SJCRH30 (cell line): ENCODE measurements around the gene BCR. TPM values are rescaled to one million over a fixed set of nuclear protein-coding genes. Genes with fewer than 3 reads are reported as not detected.

Source experiments
- DNase-seq, 2 experiments: peaks; one replicate each; pipeline ENCODE4 v3.0.0-alpha.2; 2015 to 2020
- H3K27ac ChIP-seq: fragments of 250-450 bp; sonication (Bioruptor Pico); 2 replicates; pipeline ENCODE4 v1.5.1; 2020; ENCODE audit warnings: mild to moderate bottlenecking, moderate library complexity
- H3K27me3 ChIP-seq: fragments of 250-450 bp; sonication (Bioruptor Pico); 2 replicates; pipeline ENCODE4 v1.5.1; 2020; ENCODE audit warnings: mild to moderate bottlenecking, moderate library complexity
- H3K36me3 ChIP-seq: fragments of 250-450 bp; sonication (Bioruptor Pico); 2 replicates; pipeline ENCODE4 v1.5.1; 2020; ENCODE audit warnings: mild to moderate bottlenecking, moderate library complexity
- H3K4me1 ChIP-seq: fragments of 250-450 bp; sonication (Bioruptor Pico); 2 replicates; pipeline ENCODE4 v1.5.1; 2020; ENCODE audit warnings: mild to moderate bottlenecking, moderate library complexity
- H3K4me3 ChIP-seq: fragments of 250-450 bp; sonication (Bioruptor Pico); 2 replicates; pipeline ENCODE4 v1.5.1; 2020; ENCODE audit warnings: mild to moderate bottlenecking, moderate library complexity
- H3K9me3 ChIP-seq: fragments of 250-450 bp; sonication (Bioruptor Pico); replicated peaks from 2 replicates; pipeline ENCODE4 v1.5.1; 2020; ENCODE audit warnings: mild to moderate bottlenecking, moderate library complexity
- total RNA-seq: library from RNA; depleted of rRNA; stranded (reverse); fragments of >200 nt; shearing (Covaris generic); gene quantifications from 2 replicates; pipeline ENCODE4 v1.2.3, GENCODE V29; 2014

The BCR gene
- total RNA-seq, 1 experiment from 2014 or later, result 27.2 TPM

DNA sequence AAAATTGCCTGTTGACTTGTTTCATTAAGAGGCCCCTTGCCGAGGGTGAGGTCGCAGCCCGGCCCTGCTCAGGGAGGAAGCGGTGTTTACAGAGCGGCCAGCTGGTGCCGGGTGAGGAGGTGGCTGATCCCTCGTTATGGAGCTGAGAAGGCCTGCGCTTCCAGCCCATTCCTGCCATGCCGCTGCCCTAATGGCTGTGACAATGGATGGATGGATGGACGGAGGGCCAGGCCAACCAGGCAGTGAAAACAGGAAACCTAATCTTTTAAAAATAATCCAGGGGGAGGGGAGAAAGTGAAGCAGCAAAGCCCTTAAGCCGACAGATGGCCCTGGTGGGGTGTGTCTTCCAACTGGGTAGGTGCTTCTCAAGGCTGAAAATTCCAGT is 38.5 kb downstream of the BCR start:
- H3K9me3 ChIP-seq, result no peaks in the 10 kb centered on the region
- H3K36me3 ChIP-seq, result no peaks in the 10 kb centered on the region
- peaks cover 56% of the 10 kb centered on the region for H3K4me1 ChIP-seq
- no peak overlapping the region for H3K4me3 ChIP-seq
- peak overlapping the region; percentile 85 for H3K27ac ChIP-seq
- DNase-seq, result peak; percentile 98
- no peaks in the 10 kb centered on the region for H3K27me3 ChIP-seq

- no peak for DNase-seq
- H3K4me1 ChIP-seq, result peaks cover 56% of the 10 kb centered on the region
- peak overlapping the region; percentile 21 for H3K4me3 ChIP-seq
- H3K36me3 ChIP-seq, result no peaks in the 10 kb centered on the region
- no peaks in the 10 kb centered on the region for H3K27me3 ChIP-seq
- peak overlapping the region; percentile 85 for H3K27ac ChIP-seq
- H3K9me3 ChIP-seq, result no peaks in the 10 kb centered on the region
Measured at GRCh38 chr22:23219317-23219716, 39.0 kb downstream of the BCR start.

DNA sequence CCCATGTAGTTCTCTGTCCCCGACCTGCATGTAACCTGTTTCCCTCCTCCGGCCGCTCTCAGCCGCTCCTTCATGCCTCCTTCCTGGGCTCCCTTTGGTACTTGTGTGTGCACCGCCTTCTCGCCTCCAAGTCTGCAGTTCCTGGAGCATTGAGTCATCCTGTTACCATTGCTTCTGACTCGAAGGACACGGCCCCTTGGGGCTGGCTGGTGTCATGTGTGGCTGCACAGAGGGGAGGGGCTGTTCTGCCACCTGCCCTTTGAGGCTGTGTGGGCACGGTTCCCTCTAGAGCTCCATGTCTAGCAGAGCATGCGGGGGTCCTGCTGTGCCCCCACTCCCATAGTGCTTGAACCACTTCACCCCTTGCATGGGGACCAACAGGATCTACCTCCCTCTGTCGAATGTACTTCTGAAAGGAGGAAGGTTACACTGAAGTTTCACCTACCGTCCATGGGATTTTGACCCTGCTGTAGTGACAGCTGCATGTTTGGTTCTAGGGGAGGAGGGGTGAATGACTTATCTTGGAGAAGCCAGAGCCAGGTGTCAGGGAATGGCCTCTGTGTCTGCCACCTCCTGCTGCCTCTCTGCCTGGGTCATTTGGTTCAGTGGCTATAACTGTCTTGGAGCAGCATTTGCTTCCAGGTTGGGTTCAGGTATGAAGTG is 39.6 kb downstream of the BCR start:
- Histone ChIP-seq H3K4me1 (peaks cover 56% of the 10 kb centered on the region), H3K27me3 (no peaks in the 10 kb centered on the region), H3K36me3 (no peaks in the 10 kb centered on the region), H3K27ac (peak overlapping the region; percentile 85), H3K9me3 (no peaks in the 10 kb centered on the region), H3K4me3 (peak overlapping the region; percentile 21)
- DNase-seq, result peak; percentile 78 to 84

- H3K9me3 ChIP-seq, result no peaks in the 10 kb centered on the region
- no peaks in the 10 kb centered on the region for H3K27me3 ChIP-seq
- H3K4me1 ChIP-seq, result peaks cover 55% of the 10 kb centered on the region
- peak overlapping the region; percentile 85 for H3K27ac ChIP-seq
- no peak for DNase-seq
- H3K36me3 ChIP-seq, result no peaks in the 10 kb centered on the region
- no peak overlapping the region for H3K4me3 ChIP-seq
Measured at GRCh38 chr22:23220485-23221350, 40.4 kb downstream of the BCR start.

- Histone ChIP-seq H3K27me3 (no peaks in the 10 kb centered on the region), H3K36me3 (no peaks in the 10 kb centered on the region), H3K4me1 (peaks cover 56% of the 10 kb centered on the region), H3K9me3 (no peaks in the 10 kb centered on the region), H3K4me3 (no peak overlapping the region), H3K27ac (no peak overlapping the region)
- DNase-seq, result no peak
Measured at GRCh38 chr22:23221351-23221804, 41.1 kb downstream of the BCR start.

DNA sequence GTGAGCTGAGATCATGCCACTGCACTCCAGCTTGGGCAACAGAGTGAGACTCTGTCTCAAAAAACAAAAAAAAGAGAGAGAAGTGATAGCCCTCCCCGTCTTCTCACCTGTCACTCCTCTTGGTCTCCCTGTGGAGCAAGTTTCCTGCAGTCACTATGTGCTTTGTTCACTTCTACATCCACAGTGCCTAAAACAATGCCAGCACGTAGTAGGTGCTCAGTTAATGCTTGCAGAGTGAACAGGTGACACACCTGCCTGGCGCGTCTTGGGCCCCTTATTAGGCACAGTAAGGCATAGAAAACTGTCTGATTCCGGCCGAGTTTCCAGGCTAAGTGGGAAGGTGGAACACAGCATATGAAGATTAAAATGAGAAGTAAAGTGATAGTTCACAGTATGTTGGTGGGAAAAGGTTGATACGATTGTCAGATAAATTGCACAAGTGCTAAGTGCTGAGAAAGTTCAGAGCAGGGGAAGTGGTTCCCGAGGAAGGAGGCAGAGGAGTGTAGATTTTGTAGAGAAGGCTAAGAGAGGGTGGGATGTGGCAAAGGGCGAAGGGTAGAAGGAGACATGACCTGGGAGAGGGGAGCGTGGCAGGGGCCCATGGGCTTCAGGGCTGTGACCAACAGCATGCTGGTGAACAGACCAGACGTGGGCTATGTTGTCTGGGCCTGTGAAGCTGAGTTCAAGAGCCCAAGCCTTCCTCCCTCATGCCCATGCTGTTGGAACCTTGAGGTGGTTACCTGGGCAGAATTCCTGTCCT is 41.9 kb downstream of the BCR start:
- DNase-seq, result no peak
- no peak overlapping the region for H3K4me3 ChIP-seq
- no peak overlapping the region for H3K27ac ChIP-seq
- no peaks in the 10 kb centered on the region for H3K9me3 ChIP-seq
- no peaks in the 10 kb centered on the region for H3K27me3 ChIP-seq
- H3K4me1 ChIP-seq, result peaks cover 64% of the 10 kb centered on the region
- H3K36me3 ChIP-seq, result no peaks in the 10 kb centered on the region

GRCh38 chr22:23222793-23223568 is 42.7 kb downstream of the BCR start:
- Histone ChIP-seq H3K4me3 (no peak overlapping the region), H3K27me3 (no peaks in the 10 kb centered on the region), H3K27ac (no peak overlapping the region), H3K36me3 (0 out of 2 replicates have a peak, but pooled peaks cover 3% of the 10 kb centered on the region), H3K4me1 (peaks cover 59% of the 10 kb centered on the region), H3K9me3 (no peaks in the 10 kb centered on the region)
- no peak for DNase-seq

- Histone ChIP-seq H3K36me3 (peaks cover 3% of the 10 kb centered on the region; the same call in 1 of the 2 replicates), H3K27ac (no peak overlapping the region), H3K27me3 (no peaks in the 10 kb centered on the region), H3K9me3 (0 out of 2 replicates have a peak, but pooled peaks cover 4% of the 10 kb centered on the region), H3K4me1 (peaks cover 53% of the 10 kb centered on the region), H3K4me3 (no peak overlapping the region)
- no peak for DNase-seq
Measured at GRCh38 chr22:23223569-23224317, 43.4 kb downstream of the BCR start.

DNA sequence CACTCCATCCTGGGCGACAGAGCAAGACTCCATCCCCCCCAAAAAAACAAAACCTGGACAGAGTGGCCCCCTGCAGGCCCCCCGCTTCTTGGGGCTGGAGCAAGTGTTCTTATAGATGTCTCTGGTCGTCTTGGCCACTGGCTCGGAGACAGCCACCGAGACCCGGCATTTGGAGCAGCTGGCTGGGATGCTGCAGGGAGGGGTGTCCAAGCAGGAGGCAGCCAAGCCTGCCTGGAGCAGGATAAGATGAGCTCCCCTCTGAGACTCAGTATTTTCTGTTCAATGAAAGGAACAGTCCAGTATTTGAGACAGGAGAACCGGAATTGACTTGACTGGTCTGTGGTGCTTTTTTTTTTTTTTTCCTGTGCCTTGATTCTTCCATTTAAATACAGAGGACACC is 44.5 kb downstream of the BCR start:
- no peaks in the 10 kb centered on the region for H3K27me3 ChIP-seq
- no peak overlapping the region for H3K4me3 ChIP-seq
- 0 out of 2 replicates have a peak, but pooled peaks cover 4% of the 10 kb centered on the region for H3K9me3 ChIP-seq
- H3K36me3 ChIP-seq, result peaks cover 8% of the 10 kb centered on the region; the same call in 1 of the 2 replicates
- peaks cover 46% of the 10 kb centered on the region for H3K4me1 ChIP-seq
- H3K27ac ChIP-seq, result no peak overlapping the region
- DNase-seq, result no peak

GRCh38 chr22:23225337-23225723 is 45.0 kb downstream of the BCR start:
- Histone ChIP-seq H3K9me3 (0 out of 2 replicates have a peak, but pooled peaks cover 4% of the 10 kb centered on the region), H3K27me3 (no peaks in the 10 kb centered on the region), H3K4me1 (peaks cover 41% of the 10 kb centered on the region), H3K4me3 (no peak overlapping the region), H3K27ac (no peak overlapping the region), H3K36me3 (peaks cover 8% of the 10 kb centered on the region; the same call in 1 of the 2 replicates)
- no peak for DNase-seq

DNA sequence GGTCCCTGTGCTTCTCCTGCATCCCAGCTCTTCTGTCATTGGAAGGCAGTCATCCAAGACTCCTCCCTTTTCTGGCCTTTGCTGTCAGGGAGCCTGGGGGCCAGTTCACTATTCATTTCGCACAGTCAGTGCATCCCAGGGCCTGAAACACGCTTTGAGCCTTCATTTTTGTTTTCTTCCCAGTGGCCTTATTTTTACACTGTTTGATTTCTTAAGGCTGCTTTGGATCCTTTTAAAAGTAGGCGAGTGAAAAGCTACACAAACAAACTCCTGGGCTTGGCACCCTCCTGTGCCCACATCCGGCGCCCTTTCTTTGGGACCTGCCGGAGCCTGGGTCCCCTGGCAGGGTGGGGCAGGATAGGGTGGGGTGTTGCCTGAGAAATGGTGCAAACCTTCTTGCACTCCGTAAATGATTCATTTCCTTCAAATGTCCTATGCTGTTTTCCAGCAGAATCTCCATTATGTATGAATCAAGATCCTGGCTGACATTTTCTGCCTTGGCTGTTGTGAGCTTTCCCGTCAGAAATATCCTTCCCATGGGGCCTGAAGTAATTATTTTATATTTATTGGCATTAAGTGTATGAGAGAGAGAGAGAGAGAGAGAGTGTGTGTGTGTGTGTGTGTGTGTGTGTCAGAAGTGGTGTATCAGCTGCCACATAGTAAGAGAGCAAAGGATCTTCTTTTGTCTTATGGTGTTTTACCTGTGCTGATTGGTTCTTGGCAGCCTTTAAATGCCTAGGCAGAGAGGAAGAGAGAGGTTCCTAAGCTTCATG is 45.6 kb downstream of the BCR start:
- H3K36me3 ChIP-seq, result peaks cover 11% of the 10 kb centered on the region; the same call in 1 of the 2 replicates
- H3K9me3 ChIP-seq, result 0 out of 2 replicates have a peak, but pooled peaks cover 4% of the 10 kb centered on the region
- peak overlapping the region; percentile 66 for H3K27ac ChIP-seq
- no peak overlapping the region for H3K4me3 ChIP-seq
- DNase-seq, result no peak
- peaks cover 35% of the 10 kb centered on the region for H3K4me1 ChIP-seq
- no peaks in the 10 kb centered on the region for H3K27me3 ChIP-seq

- DNase-seq, result peak; percentile 59 to 82
- Histone ChIP-seq H3K27ac (peak overlapping the region; percentile 66), H3K36me3 (peaks cover 11% of the 10 kb centered on the region; the same call in 1 of the 2 replicates), H3K9me3 (0 out of 2 replicates have a peak, but pooled peaks cover 4% of the 10 kb centered on the region), H3K4me1 (peaks cover 29% of the 10 kb centered on the region), H3K4me3 (no peak overlapping the region), H3K27me3 (no peaks in the 10 kb centered on the region)
Measured at GRCh38 chr22:23226497-23226850, 46.2 kb downstream of the BCR start.

GRCh38 chr22:23227380-23227779 is 47.1 kb downstream of the BCR start:
- H3K27ac ChIP-seq, result peak overlapping the region; percentile 66
- H3K9me3 ChIP-seq, result 0 out of 2 replicates have a peak, but pooled peaks cover 4% of the 10 kb centered on the region
- no peak overlapping the region for H3K4me3 ChIP-seq
- H3K36me3 ChIP-seq, result peaks cover 11% of the 10 kb centered on the region; the same call in 1 of the 2 replicates
- H3K27me3 ChIP-seq, result no peaks in the 10 kb centered on the region
- H3K4me1 ChIP-seq, result peaks cover 38% of the 10 kb centered on the region
- DNase-seq, result no peak
